CD4-positive, alpha-beta T cell (primary cell): ENCODE results near the gene ARFRP1. TPM values are rescaled to one million over a fixed set of nuclear protein-coding genes. Genes with fewer than 3 reads are reported as not detected.
"Not testable (repeated sequence)": the region's sequence is repeated elsewhere in the genome, so short reads cannot be mapped to it uniquely, and the experiment has no call there.

Experiments used
- ATAC-seq: fragments of 200-7000 bp; cut with Tn5 transposase; one replicate; pipeline ENCODE4 v1.10.0; 2022; ENCODE audit warnings: mild to moderate bottlenecking; ENCODE audit not compliant: poor library complexity
- CTCF ChIA-PET: fragments of 350-600 bp; sonication (Branson Sonifier 250); formaldehyde crosslinking; loops from one replicate; lab custom pipeline; 2021; ENCODE audit warnings: antibody characterized with exemption, inconsistent platforms; lab: Charles Lee
- POLR2A ChIA-PET: fragments of 350-600 bp; sonication (Branson Sonifier 250); formaldehyde crosslinking; loops from one replicate; lab custom pipeline; 2021; ENCODE audit warnings: antibody characterized with exemption, inconsistent platforms; lab: Charles Lee
- DNase-seq, 14 experiments: peaks; one replicate each; pipeline ENCODE4 v3.0.0-alpha.2; 2013 to 2020; ENCODE audit warnings: mixed read lengths in 2 of 14
- H3K27ac ChIP-seq, 2 donors: one replicate each; pipeline versions ENCODE4 v1.5.1 to v1.7.0; 2013; ENCODE audit warnings: low read length in 2 of 2, low read depth in 1 of 2, mild to moderate bottlenecking in 1 of 2
- H3K27me3 ChIP-seq, 2 experiments: 1 replicate in 1 of 2; 2 replicates in 1 of 2; pipeline versions ENCODE4 v1.6.1 to v1.7.0; 2013; ENCODE audit warnings: low read length in 2 of 2, control low read depth in 1 of 2, mild to moderate bottlenecking in 1 of 2, moderate library complexity in 1 of 2; ENCODE audit not compliant: insufficient read depth in 2 of 2, control insufficient read depth in 1 of 2
- H3K36me3 ChIP-seq: one replicate; pipeline ENCODE4 v1.6.1; 2013; ENCODE audit warnings: low read length, control low read depth; ENCODE audit not compliant: insufficient read depth
- H3K4me1 ChIP-seq: one replicate; pipeline ENCODE4 v1.6.1; 2013; ENCODE audit warnings: low read length, control low read depth; ENCODE audit not compliant: insufficient read depth
- H3K4me3 ChIP-seq: one replicate; pipeline ENCODE4 v1.5.1; 2013; ENCODE audit warnings: mild to moderate bottlenecking, low read length, moderate library complexity
- H3K9me3 ChIP-seq, 2 experiments: 1 replicate in 1 of 2; 2 replicates in 1 of 2; pipeline versions ENCODE4 v1.6.1 to v1.7.0; 2013; ENCODE audit warnings: low read length in 2 of 2, mild to moderate bottlenecking in 2 of 2, control low read depth in 1 of 2, moderate library complexity in 1 of 2; ENCODE audit not compliant: control insufficient read depth in 1 of 2, insufficient read depth in 1 of 2
- H3K27ac Mint-ChIP-seq: one replicate; pipeline ENCODE4 v1.8.0; 2020; ENCODE audit warnings: mixed read lengths
- H3K27me3 Mint-ChIP-seq: one replicate; pipeline ENCODE4 v1.8.0; 2021; ENCODE audit warnings: mixed read lengths
- H3K36me3 Mint-ChIP-seq: one replicate; pipeline ENCODE4 v1.8.0; 2021; ENCODE audit warnings: low read depth, mixed read lengths
- H3K4me1 Mint-ChIP-seq: one replicate; pipeline ENCODE4 v1.8.0; 2021; ENCODE audit warnings: low read depth, mixed read lengths
- H3K4me3 Mint-ChIP-seq: one replicate; pipeline ENCODE4 v1.8.0; 2020; ENCODE audit warnings: mild to moderate bottlenecking, mixed read lengths
- H3K9me3 Mint-ChIP-seq: one replicate; pipeline ENCODE4 v1.8.0; 2020; ENCODE audit warnings: mixed read lengths
- intact Hi-C, 2 experiments: fragments of 100-400 bp; cut with DNase I in 1 of 2; cut with micrococcal nuclease in 1 of 2; formaldehyde crosslinking; loops; one replicate each; pipeline versions ENCODE4 v1.15.1 to v1.9.0; 2023 to 2025; cut with DNase I, micrococcal nuclease
- total RNA-seq, 174 experiments: library from RNA in 2 of 174; stranded (reverse) in 2 of 174; gene quantifications; one replicate each; pipeline ENCODE4 v1.2.3 and lab custom pipeline; 2021 to 2026
- TF ChIP-seq, protein P1 (sequence below): fragments of 200-600 bp; IDR thresholded peaks from one replicate; pipeline ENCODE4 v1.8.0; 2022; ENCODE audit warnings: antibody characterized with exemption, mild to moderate bottlenecking

The ARFRP1 gene
- total RNA-seq, 2 experiments from 2014 or later, result 34.5 to 35.7 TPM

- POLR2A ChIA-PET, result interaction anchor here (0.7 to 3.0 kb wide), 8 partner anchors 9 to 98 kb away, joined by 3 to 20 read pairs (median 3); partner anchors contain the start of genes ARFRP1, GMEB2 and ZGPAT
- Histone ChIP-seq H3K27me3 (no peaks in the 10 kb centered on the region), H3K36me3 (peaks cover 3% of the 10 kb centered on the region), H3K9me3 (no peaks in the 10 kb centered on the region), H3K4me3 (peak overlapping the region; percentile 70), H3K27ac (peak overlapping the region in 1 of 2 donors; percentile 38), H3K4me1 (peaks cover 45% of the 10 kb centered on the region)
- peak; percentile 51 for ATAC-seq
- peak overlapping the region; percentile 88 for H3K27ac Mint-ChIP-seq
- peaks cover 22% of the 10 kb centered on the region for H3K4me1 Mint-ChIP-seq
- CTCF ChIA-PET, result interaction anchor here (1.7 kb wide), 1 partner anchor 10 kb away, joined by 11 read pairs; no protein-coding TSS in a partner anchor
- no peaks in the 10 kb centered on the region for H3K9me3 Mint-ChIP-seq
- H3K4me3 Mint-ChIP-seq, result peak overlapping the region; percentile 97
- peak in 9 of 14 experiments; percentile 19 to 72 (median 45) for DNase-seq
- intact Hi-C loops, result loop anchor here (5.0 to 10.0 kb wide), 4 partner anchors 82 to 412 kb away; partner anchors contain the start of genes ABHD16B (in 1 of the 2), LIME1 (in 1 of the 2), PPDPF (in 1 of the 2) and SLC2A4RG (in 1 of the 2)
- TF ChIP-seq, protein P1, sequence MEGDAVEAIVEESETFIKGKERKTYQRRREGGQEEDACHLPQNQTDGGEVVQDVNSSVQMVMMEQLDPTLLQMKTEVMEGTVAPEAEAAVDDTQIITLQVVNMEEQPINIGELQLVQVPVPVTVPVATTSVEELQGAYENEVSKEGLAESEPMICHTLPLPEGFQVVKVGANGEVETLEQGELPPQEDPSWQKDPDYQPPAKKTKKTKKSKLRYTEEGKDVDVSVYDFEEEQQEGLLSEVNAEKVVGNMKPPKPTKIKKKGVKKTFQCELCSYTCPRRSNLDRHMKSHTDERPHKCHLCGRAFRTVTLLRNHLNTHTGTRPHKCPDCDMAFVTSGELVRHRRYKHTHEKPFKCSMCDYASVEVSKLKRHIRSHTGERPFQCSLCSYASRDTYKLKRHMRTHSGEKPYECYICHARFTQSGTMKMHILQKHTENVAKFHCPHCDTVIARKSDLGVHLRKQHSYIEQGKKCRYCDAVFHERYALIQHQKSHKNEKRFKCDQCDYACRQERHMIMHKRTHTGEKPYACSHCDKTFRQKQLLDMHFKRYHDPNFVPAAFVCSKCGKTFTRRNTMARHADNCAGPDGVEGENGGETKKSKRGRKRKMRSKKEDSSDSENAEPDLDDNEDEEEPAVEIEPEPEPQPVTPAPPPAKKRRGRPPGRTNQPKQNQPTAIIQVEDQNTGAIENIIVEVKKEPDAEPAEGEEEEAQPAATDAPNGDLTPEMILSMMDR, result peak; percentile 12
- peaks cover 9% of the 10 kb centered on the region for H3K36me3 Mint-ChIP-seq
- no peaks in the 10 kb centered on the region for H3K27me3 Mint-ChIP-seq
Measured at GRCh38 chr20:63652192-63652980, 55.4 kb downstream of the ARFRP1 start.

GRCh38 chr20:63651942-63652191 is 55.9 kb downstream of the ARFRP1 start:
- intact Hi-C loops, result loop anchor here (5.0 to 10.0 kb wide), 4 partner anchors 83 to 413 kb away; partner anchors contain the start of genes ABHD16B (in 1 of the 2), LIME1 (in 1 of the 2), PPDPF (in 1 of the 2) and SLC2A4RG (in 1 of the 2)
- H3K36me3 Mint-ChIP-seq, result peaks cover 9% of the 10 kb centered on the region

DNA sequence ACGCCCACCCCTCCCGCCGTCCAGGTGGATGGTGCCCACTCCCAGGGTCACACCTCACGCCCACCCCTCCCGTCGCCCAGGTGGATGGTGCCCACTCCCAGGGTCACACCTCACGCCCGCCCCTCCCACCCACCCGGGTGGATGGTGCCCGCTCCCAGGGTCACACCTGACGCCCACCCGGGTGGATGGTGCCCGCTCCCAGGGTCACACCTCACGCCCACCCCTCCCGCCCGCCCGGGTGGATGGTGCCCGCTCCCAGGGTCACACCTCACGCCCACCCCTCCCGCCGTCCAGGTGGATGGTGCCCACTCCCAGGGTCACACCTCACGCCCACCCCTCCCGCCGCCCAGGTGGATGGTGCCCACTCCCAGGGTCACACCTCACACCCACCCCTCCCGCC is 57.3 kb downstream of the ARFRP1 start:
- peaks cover 25% of the 10 kb centered on the region for H3K4me1 Mint-ChIP-seq
- ATAC-seq, H3K27me3 Mint-ChIP-seq, CTCF ChIA-PET, H3K4me3 Mint-ChIP-seq, H3K9me3 Mint-ChIP-seq, H3K36me3 Mint-ChIP-seq, H3K27ac Mint-ChIP-seq, H3K9me3 ChIP-seq, H3K36me3 ChIP-seq, H3K27ac ChIP-seq, DNase-seq, H3K27me3 ChIP-seq, H3K4me3 ChIP-seq: not testable (repeated sequence)
- intact Hi-C loops, result loop anchor here (5.0 to 10.0 kb wide), 4 partner anchors 84 to 414 kb away; partner anchors contain the start of genes ABHD16B (in 1 of the 2), LIME1 (in 1 of the 2), PPDPF (in 1 of the 2) and SLC2A4RG (in 1 of the 2)
- peaks cover 38% of the 10 kb centered on the region for H3K4me1 ChIP-seq
- POLR2A ChIA-PET, result interaction anchor here (2.8 kb wide), 1 partner anchor 9 kb away, joined by 20 read pairs; no protein-coding TSS in a partner anchor

More at GRCh38 chr20:63651942-63652191, 55.9 kb downstream of the ARFRP1 start:
- POLR2A ChIA-PET, result interaction anchor here (0.7 to 3.0 kb wide), 6 partner anchors 8 to 84 kb away, joined by 3 to 20 read pairs (median 7); partner anchors contain the start of genes ARFRP1, GMEB2 and ZGPAT
- peaks cover 22% of the 10 kb centered on the region for H3K4me1 Mint-ChIP-seq
- ATAC-seq (peak; percentile 44), DNase-seq (peak in 7 of 14 experiments; percentile 36 to 76 (median 57))
- peaks cover 40% of the 10 kb centered on the region for H3K4me1 ChIP-seq
- peak overlapping the region; percentile 70 for H3K4me3 ChIP-seq
- H3K9me3 ChIP-seq, result no peaks in the 10 kb centered on the region
- H3K27me3 ChIP-seq, result no peaks in the 10 kb centered on the region
- H3K4me3 Mint-ChIP-seq, result peak overlapping the region; percentile 97
- CTCF ChIA-PET, result interaction anchor here (1.7 kb wide), 1 partner anchor 10 kb away, joined by 11 read pairs; no protein-coding TSS in a partner anchor
- peaks cover 3% of the 10 kb centered on the region for H3K36me3 ChIP-seq
- peak overlapping the region; percentile 34 to 38 for H3K27ac ChIP-seq
- H3K27ac Mint-ChIP-seq, result peak overlapping the region; percentile 88
- no peaks in the 10 kb centered on the region for H3K9me3 Mint-ChIP-seq
- TF ChIP-seq, protein P1, result no peak
- H3K27me3 Mint-ChIP-seq, result no peaks in the 10 kb centered on the region
